GM20431 (cell line): Measurements from ENCODE around the gene SUPT20HL1.
"Not testable (repeated sequence)": the region's sequence is repeated elsewhere in the genome, so short reads cannot be mapped to it uniquely, and the experiment has no call there.

Experiments used
- in situ Hi-C: fragments of 300-500 bp; cut with MseI, MboI; formaldehyde crosslinking; loops from one replicate; pipeline ENCODE4 v1.15.0; 2020; ENCODE audit warnings: low sequenced_read_pairs; ENCODE audit not compliant: unreplicated experiment

Gene SUPT20HL1

DNA sequence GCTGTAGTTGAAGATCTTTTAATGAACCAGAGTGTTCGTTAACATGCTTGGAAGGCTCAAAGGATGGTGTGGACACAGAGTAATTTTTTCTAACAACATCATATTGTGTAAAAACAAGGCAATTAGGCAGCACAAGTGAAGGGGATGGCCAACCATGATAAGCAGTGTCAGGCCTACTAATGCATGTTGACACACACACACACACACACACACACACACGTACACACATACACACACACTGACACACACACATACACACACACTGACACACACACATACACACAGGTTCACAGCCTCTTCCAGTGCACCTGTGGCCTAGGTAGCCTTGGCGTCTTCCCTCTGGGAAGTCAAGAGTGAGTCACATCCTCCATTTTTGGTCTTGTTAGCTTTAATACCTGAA, at the start of gene SUPT20HL1:
TSS of gene SUPT20HL1 (plus strand) at position 368 of the 400 bp plus-strand sequence. CDS start 2,122 bp downstream, outside the sequence.
- in situ Hi-C loops = no loop called here

DNA sequence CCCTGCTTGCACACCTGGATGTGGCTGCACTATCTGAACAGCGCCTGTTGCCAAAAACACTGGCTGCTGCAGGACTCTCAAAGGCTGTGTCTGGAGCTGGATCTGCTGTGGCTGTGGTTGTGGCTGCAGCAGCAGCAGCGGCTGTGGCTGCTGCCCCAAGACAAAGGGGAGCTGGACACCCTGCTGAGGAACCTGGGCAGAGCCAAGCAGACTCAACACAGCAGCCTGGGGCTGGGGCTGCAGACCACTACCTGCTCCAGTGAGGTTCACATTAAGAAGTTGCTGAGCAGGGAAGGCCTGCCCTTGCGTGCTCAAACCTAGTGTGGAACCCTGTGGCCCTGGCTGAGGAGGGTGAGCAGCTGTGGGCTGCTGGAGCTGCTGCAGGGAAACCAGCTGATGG, 49.5 kb upstream of the SUPT20HL1 start:
- in situ Hi-C loops = not testable (repeated sequence)

DNA sequence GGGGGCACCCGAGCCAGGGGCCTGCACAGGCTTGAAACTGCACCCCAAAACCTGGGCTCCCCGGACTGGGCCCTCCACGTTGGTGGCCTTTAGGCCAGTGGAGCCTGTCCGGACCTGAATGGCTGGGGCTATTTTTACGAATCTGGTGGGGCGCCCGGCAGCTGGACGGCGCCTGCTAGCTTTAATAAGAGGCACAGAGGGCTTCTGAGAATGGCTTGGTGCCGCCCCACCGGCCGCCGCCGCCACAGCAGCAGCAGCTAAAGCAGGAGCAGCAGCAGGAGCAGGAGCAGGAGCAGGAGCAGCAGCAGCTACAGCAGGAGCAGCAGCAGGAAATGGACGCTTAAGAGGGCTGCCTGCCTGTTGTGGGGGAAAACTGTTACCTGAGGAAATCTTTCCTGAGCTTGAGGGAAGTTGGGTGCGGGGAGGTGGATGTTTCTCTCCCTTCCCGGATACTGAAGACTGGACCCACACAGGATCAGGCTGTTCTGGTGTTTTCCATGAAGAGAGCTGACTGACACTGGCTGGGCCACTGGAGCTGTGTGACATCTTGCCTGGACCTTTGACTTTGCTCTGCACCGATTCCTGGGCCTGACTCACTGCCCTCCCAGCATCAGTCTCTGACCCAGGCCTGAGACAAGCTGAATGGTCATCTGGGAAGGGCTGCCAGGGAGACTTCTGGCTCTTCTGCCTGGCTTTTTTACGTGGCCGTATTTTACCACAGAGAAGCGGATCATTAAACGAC, 48.8 kb upstream of the SUPT20HL1 start:
- in situ Hi-C loops = not testable (repeated sequence)

DNA sequence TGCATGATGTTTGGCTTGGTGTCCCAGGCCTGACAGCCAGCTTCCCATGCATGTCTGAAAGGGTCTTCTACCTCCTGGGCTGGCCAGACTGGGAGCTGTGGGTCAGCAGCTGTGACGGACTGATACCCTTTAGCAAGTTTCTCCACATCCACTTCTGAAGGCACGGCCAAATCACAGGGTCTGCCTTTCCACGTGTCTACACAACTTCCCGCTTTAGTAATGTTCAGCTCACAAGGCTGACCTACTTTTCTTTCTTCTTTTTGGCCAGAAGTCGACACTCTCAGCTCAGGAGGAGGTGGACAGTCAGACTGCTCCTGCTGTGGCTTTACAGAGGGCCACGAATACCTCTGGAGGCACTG, 48.2 kb upstream of the SUPT20HL1 start:
- in situ Hi-C loops = not testable (repeated sequence)

DNA sequence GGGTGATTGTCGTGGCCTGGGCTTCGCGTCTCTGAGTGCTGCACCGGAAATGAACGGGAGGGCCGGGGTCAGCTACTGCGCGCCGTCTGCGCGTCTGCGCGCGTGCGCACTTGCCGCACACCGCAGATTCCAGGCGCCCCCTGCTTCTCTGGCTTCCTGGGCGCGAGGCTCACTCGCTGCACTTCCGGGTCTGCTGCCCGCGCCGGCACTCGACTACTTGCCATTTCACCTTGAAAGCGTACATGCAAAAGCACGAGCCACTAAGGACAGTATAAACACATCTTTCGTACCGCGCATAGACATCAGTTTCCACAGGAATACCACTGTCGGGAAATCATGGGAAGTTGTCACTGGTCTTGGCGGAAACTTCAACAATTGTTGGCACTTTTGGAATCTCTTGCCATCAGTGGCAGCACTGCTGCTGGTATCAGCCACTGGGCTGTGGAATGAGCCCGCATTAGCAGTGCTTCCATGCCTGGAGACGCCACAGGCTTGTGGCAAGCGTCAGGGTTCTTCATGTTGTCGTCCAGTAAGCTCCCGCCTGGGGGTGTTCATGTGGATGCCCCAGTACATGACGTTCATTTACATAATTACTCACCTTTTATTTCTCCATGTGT, 46.3 kb upstream of the SUPT20HL1 start, which contains the start of gene SUPT20HL2:
TSS of gene SUPT20HL2 (minus strand) at position 51 of the 617 bp plus-strand sequence. CDS start 754 bp downstream, outside the sequence.
- in situ Hi-C loops = no loop called here

DNA sequence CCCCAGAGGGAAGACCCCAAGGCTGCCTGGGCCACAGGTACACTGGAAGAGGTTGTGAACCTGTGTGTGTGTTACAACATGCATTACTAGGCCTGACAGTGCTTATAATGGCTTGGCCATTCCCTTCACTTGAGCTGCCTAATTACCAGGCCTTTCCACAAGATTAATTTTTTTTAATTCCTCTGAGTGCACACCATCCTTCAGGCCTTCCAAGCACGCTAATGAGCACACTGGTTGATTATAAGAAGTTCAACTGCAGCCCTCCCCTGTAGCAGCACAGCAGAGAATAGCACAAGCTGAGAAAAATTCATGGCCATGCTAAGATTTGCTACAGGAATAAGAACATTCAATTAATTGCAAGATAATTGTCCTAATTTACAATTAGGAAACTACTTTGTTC, 44.3 kb upstream of the SUPT20HL1 start:
- in situ Hi-C loops = no loop called here

DNA sequence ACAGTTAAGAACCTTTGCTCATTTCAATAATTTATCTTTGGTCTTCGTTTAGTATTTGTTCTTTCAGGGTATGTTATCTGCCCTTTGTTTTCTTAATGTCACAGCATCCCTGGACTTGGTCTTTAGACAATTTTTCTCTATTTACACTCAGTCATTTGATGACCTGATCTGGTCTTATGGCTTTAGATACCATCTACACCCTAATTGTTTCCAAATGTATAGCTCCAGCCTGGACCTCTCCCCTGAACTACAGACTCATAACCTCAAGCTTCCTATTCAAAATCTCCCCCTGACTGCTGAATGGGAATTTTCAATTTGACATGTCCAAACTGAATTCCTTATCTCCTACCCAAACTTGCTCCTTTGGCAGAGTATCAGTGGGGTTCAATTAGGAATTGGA, 42.9 kb upstream of the SUPT20HL1 start:
- in situ Hi-C loops = no loop called here

DNA sequence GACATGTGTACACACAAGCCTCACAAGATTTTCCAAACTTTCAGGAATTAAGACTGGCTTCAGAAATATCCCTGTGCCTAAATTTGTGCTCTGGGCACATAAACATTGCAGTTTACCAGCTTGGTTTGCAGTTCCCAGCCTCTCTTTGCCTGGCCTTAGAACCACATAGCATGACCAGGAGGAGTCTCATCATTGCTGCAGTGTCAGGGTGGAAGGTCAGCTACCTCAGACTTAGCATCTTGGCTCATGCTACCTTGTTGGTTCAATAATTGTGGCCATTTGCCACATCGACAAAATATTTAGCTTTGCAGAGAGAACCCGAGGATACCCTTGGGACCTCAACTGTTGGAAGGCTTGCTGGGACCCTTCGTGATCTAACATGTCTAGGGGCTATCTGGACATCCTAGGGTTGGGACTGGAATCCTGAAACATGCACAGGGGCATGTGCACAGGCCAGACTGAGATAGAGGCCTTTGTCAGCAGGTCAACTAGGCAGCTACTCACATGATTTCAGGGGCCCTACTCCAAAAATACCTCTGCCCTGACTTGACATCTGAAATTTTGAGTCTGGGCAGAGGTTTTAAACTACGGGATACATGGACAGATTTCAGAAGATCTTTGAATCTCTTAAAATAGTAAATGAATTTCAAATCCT, 38.6 kb upstream of the SUPT20HL1 start:
- in situ Hi-C loops = no loop called here

DNA sequence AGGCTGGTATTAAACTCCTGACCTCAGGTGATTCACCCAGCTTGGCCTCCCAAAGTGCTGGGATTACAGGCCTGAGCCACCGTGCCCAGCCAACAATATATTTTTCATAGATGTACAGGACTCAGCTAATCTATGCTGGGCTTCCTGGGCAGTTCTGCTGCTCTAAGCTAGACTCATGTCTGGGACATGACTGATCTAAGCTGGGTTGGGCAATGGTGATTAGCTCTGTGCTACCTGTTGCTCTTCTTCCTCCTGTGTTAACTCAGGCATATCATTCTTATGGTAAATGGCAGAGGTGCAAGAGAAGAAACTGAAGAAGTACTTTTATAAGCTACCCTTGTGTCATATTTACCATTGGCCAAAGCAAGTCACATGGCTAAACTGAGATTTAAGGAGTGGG, 35.2 kb upstream of the SUPT20HL1 start:
- in situ Hi-C loops = no loop called here

DNA sequence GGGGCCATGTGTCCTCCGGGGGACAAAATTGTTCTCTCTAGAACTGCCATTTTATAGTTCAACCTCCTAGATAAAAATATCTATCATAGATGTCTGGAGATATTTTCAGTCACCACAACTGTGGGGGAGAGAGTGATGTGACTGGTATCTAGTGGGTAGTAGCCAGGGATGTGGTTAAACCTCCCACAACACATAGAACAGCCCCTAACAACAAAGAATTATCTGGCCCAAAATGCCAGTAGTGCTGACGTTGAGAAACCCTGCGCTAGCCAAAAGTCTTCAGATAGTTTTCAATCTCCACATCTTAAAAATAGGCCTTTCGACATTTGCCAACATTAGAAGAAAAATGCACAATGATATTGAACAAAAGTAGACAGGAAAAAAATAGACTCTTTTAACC, 27.6 kb upstream of the SUPT20HL1 start:
- in situ Hi-C loops = no loop called here

DNA sequence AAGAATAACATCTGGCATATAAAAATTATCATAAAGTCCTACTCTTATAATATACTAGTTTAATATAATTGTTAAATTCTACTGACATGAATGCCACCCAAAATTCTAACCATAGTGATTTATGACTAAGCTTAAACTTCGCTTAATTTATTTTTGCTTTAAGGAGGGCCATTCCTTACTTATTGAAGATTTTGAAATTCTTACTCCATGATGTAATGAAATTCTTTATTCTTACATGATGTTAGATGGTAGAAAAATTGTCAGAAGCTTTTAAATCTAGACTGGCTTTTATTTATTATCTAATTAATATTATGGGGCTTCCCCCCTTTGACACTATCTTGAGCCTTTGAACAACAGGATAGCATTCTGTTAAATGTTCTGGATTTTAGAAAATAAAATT, 27.1 kb upstream of the SUPT20HL1 start:
- in situ Hi-C loops = no loop called here

DNA sequence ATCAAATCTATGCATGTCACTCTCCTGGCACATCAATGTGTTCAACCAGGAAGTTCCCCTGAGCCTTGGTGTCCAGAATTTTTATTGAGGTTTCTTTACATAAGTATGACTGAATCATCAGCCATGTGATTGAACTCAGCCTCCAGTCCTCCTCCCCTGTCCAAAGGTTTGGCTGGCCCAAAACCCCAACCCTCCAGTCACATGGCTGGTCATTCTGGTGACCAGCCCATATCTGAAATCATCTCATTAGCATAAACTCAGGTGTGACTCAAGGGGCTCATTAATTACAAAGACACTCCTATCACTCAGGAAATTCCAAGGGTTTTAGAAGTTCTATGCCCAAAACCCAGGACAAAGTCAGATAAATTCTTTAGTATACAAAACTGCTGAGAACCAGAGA, 26.0 kb upstream of the SUPT20HL1 start:
- in situ Hi-C loops = no loop called here

DNA sequence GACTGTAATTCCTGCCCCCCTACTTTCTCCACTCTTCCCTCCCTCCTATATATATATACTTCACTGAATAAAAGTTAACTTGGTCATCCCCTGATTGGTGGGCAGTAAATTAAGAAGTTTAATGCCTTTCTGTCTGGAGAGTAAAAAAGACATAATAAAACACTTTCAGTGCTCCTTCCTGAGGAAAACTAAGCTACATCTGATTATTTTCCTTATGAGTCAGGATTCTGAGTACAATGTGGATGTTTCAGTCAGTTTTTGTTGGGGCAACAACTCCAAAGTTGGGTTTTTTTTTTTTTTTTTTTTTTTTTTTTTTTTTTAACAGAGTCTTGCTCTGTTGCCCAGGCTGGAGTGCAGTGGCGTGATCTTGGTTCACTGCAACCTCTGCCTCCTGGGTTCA, 24.6 kb upstream of the SUPT20HL1 start:
- in situ Hi-C loops = no loop called here

DNA sequence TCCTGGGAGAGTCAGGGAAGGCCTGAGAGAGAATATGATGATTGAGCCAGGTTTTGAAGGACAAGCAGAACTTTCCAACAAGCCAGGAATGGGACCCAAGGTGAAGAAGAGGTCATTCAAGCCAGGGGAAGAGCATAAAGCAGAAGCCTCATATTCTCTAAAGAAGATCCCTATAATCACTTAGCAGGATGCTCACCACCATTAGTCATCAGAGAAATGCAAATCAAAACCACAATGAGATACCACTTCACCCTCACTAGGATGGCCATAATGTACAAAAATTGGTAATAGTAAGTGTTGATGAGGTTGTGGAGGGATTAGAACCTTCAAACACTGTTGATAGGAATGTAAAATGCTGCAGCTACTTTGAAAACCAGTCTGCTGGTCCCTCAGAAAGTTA, 20.5 kb upstream of the SUPT20HL1 start:
- in situ Hi-C loops = no loop called here

DNA sequence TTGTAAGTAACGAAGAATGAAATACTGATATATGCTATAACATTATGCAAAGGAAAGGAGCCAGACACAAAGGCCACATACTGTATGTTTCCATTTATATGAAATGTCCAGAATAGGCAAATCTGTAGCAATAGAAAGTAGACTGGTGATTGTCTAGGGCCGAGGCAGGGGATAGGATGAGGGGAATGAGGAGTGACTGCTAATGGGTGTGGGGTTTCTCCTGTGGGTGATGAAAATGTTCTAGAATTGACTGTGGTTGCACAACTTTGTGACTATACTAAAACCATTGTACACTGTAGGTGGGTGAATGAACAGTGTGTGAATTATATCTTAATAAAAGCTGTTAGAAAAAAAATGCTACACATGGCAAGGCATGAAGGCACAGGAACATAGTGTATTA, 19.9 kb upstream of the SUPT20HL1 start:
- in situ Hi-C loops = no loop called here

DNA sequence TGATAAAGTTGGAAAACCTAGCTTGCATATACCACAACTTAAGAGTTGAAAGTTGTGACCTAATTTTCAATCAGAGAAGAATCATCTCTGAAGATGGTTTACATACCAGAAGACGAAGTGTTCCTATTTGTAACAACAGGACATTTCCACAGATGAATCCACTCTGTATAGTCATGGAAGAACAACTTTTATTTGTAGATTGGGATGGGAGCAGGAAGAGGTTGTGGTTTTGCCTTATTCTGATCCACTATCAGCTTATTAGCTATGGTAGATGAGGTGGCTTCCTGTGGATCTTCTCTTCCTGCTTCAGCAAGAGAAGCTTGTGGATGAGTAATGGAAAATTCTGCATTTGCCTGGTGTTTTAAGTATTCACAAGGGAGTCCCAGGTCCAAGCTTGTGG, 18.6 kb upstream of the SUPT20HL1 start:
- in situ Hi-C loops = no loop called here

DNA sequence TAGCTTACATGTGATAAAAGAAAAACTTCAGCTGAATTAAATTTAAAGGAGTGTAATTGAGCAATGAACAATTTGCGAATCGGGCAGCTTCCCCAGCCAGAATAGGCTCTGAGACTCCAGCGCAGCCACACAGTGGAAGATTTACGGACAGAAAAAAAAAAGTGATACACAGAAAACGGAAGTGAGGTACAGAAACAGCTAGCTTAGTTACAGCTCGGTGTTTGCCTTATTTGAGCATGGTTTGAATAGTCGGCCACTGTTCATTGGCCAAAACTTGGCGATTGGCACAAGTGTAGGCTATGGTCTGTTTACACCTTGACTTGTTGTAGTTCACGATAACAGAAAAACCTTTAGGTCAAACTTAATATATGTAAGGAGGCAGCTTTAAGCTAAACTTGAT, 16.7 kb upstream of the SUPT20HL1 start:
- in situ Hi-C loops = no loop called here

DNA sequence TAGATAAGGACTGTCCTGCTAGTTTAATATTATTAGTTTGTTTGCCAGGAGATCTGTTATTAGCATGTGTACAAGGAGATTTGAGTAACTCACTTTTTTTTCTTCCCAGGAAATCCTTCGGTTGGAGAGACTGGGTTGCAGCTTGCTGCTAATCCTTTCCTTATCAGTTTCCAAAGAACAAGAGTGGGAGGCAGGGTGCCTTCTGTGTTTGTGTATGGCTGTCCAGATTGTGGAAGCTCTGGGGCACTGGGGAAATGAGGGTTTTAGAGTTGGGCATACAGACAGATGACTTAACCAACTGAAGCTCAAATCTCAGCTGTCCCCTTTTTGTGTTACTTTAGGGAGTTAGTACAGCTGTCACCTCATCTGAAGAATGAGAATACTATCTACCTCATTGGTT, 12.6 kb upstream of the SUPT20HL1 start:
- in situ Hi-C loops = no loop called here

DNA sequence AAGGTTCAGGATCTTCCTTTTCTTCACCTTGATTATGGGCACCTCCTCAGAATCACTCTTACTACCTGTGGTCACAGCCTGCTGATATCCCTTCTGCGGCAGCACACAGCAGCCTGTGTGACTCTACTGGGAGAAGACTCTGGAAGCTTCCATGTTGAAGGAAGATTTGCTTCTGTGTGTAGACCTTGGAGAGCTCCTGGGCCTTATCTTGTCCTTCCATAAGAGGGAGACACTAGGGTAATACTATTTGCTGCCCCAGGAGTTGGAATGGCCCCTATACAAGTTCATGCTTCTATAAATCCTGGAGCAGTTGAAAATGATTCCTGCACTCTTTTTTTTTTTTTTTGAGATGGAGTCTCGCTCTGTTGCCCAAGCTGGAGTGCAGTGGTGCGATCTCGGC, 10.2 kb upstream of the SUPT20HL1 start:
- in situ Hi-C loops = no loop called here

DNA sequence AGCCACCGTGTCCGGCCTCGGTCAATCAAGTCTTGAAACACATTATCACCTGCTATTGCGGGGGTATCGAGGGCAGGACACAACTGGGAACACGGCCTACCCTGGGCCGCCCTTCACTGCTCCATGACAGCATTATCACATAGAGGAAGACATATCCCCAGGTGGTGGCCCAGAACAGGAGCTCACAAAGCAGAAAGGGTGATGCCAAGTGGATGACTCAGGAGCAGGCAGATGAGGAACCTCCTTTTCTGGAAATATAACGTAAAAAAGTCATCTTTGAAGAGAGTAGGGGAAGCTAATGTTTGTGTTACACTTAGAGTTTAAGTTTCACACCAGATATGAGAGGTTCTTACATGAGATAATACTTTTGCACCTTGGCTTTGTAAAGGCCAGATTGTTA, 5.3 kb upstream of the SUPT20HL1 start:
- in situ Hi-C loops = no loop called here

DNA sequence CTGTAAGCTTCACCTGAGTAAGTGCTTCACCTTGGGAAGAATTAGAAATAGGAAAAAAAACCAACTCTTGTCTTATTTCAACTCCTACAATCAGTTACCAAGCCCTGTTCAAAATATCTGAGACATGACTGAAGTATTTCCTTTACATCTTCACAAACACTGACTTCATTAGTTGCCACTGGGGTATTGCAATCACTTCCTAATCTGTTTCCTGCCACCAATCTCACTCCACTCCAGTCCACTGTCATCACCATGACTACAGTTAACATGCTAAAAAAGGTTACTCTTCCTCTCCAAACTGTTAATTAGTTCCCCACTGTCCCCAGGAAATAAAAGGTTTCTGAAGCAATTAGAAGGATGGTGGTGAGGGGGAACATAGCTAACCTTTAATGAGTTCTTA, 3.3 kb upstream of the SUPT20HL1 start:
- in situ Hi-C loops = no loop called here
